ENCODE measurements around the gene SEMA6A.

The SEMA6A gene

GRCh38 chr5:116411101-116411571, 163.5 kb downstream of the SEMA6A start:
- DNase-seq (ENCODE audit: low spot score): no peak
- no peak for FAIRE-seq

DNA sequence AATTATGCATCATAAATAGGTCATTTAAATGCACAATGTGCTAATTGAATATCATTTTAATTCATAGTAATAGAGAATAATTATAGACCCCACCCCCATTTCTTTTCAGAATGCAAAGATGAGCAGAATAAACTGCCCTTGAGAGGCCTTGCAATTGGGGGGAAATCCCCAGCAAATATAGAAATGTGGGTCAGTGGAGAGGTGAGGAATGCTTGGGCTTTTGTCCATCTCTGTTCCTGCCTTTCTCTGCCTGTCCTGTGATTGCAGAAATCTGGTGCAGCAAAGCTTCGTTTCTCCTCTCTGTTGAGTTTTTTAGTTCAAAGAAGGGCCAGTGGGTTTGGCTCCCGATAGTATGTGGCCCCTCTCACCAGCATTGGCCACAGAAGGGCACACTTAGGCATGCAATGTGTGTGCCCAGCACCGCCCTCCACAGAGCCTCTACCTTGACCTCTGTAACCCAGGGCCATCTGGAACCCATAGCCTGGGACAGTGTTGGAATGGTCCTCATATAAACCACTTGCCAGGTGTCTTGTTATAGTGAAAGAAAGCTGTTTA, 164.2 kb downstream of the SEMA6A start:
- FAIRE-seq (no peak), DNase-seq (ENCODE audit: low spot score) (no peak)

GRCh38 chr5:116409591-116410296, 164.9 kb downstream of the SEMA6A start:
- DNase-seq (ENCODE audit: low spot score): no peak
- no peak for FAIRE-seq

GRCh38 chr5:116406306-116407041, 168.1 kb downstream of the SEMA6A start:
- DNase-seq (ENCODE audit: low spot score): no peak
- no peak for FAIRE-seq

DNA sequence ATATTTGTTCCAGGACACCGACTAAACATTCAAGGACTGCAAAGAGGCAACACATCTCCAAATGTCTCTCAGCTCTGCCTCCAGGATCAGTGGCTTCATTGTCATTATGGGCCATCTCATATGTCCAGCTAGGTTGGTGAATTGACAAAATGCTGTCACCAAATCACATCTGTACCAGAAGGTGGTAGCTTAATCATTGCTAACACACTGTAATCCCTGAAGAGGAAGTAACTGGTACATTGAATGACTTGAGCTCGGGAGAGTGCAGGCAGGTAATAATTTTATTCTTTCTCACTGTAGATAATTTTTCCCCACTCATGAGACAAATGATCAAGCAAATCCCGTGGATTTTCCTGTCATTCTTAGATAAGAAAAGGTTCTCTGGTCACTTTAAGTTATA, 169.8 kb downstream of the SEMA6A start:
- FAIRE-seq: peak; percentile 13
- no peak for DNase-seq (ENCODE audit: low spot score)

GRCh38 chr5:116404016-116404415, 170.6 kb downstream of the SEMA6A start:
- FAIRE-seq (no peak), DNase-seq (ENCODE audit: low spot score) (no peak)

- DNase-seq (ENCODE audit: low spot score) (no peak), FAIRE-seq (no peak)
These were observed 172.4 kb downstream of the SEMA6A start for GRCh38 chr5:116402235-116402634.

DNA sequence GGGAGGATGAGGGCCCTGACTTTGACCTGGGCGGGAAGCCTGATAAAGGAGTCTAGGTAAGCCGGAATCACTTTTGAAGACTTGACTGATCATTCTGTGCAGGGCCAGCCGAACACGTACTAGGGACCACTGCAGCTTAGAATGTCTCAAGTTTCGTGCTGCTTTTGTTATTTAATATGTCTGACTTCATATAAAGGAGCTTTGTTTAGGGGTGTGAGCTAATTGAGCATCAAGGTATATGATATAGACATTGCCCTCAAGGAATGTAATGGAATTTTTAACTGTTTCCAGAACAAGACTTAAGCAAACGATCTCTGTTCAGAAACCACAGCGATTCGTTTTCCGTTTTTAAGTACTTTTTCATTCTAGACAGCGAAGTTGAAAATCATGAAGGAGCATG, 173.0 kb downstream of the SEMA6A start:
- FAIRE-seq: no peak

GRCh38 chr5:116396476-116397099, 178.0 kb downstream of the SEMA6A start:
- DNase-seq (ENCODE audit: low spot score): no peak
- no peak for FAIRE-seq

More for the DNA sequence above, 173.0 kb downstream of the SEMA6A start:
- no peak for DNase-seq (ENCODE audit: low spot score)

DNA sequence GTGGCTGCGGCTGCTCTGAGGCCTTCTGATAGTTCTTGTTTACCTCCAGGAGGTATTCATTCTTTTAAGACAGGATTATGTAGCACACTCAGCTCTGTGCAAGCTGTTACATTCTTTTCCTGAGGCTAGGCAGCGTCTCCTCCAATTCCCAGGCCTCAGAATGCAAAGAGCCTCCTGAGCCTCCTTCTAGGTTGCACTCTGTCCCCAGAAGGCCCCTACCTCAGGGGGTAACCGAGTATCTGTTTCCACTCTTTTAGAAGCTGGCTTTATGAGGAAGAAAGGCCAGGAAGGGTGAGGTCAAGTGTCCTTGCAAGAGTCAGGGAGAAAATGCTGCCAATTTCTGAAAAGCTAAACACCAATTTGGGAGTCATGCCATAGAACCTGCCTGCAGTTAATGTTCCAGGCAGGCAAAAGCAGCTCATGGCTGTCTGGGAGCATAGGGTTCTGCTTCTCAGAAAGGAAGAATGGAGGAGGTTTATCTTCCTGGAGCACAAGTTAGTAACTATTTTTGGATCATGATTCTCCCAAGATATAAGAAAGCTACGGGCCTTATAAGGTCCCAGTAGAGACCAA, 178.9 kb downstream of the SEMA6A start:
- FAIRE-seq (no peak), DNase-seq (ENCODE audit: low spot score) (no peak)

- DNase-seq (ENCODE audit: low spot score): no peak
- no peak for FAIRE-seq
These were observed 179.4 kb downstream of the SEMA6A start for GRCh38 chr5:116395226-116395625.

DNA sequence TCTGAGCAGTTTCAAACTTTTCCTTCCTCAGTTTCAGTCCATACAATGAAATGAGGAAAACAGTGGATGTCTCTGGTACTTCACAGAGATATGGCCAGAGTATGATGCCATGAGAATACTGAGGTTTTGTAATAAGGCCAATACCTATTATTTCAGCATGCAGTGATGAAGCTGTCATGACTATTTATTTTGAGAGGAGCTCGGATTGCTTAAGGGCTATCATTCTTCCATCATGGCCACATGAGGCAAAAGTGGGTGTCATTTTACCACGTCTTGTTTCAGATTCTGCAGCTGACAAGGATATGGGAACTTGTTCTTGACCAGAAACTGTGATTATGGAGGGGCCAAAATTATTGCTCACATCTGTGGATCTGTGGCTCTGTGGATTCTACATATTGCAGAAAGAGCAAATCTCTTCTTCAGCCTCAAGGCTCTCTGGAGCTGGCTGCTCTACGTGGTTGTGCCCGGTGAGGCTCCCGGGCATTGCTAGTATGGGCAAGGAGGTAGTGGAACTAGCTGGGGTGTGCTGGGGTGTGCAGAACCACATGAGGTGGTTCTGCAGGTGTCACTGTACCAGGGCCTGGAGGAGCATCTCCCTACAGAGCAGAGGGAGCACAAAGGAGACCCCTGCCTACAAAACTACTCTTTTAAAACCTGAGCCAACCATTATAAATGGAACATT, 180.3 kb downstream of the SEMA6A start:
- no peak for FAIRE-seq
- DNase-seq (ENCODE audit: low spot score): no peak
